HG02642 (cell line): ENCODE results near the gene GTF2F1.
"Not testable (repeated sequence)": the region's sequence is repeated elsewhere in the genome, so short reads cannot be mapped to it uniquely, and the experiment has no call there.

Experiments used
- ATAC-seq: cut with Tn5 transposase; IDR thresholded peaks from one replicate; pipeline ENCODE4 v1.9.1; 2021; ENCODE audit warnings: mild to moderate bottlenecking; ENCODE audit not compliant: unreplicated experiment, poor library complexity

GTF2F1 gene

GRCh38 chr19:6392221-6393073 lies 517 bp downstream of the GTF2F1 start:
- ATAC-seq, result no peak

GRCh38 chr19:6387372-6387771 lies 5.6 kb downstream of the GTF2F1 start:
- no peak for ATAC-seq

- ATAC-seq, result no peak
Measured at GRCh38 chr19:6384381-6384780, 8.6 kb downstream of the GTF2F1 start.

- no peak for ATAC-seq
Measured at GRCh38 chr19:6383188-6383587, 9.8 kb downstream of the GTF2F1 start.

- no peak for ATAC-seq
Measured at GRCh38 chr19:6381030-6381750, 11.8 kb downstream of the GTF2F1 start.

GRCh38 chr19:6379744-6380143 lies 13.2 kb downstream of the GTF2F1 start:
- no peak for ATAC-seq

GRCh38 chr19:6378486-6378885 lies 14.5 kb downstream of the GTF2F1 start:
- ATAC-seq, result no peak

- no peak for ATAC-seq
Measured at GRCh38 chr19:6378041-6378440, 14.9 kb downstream of the GTF2F1 start.

GRCh38 chr19:6376512-6377190 lies 16.3 kb downstream of the GTF2F1 start:
- ATAC-seq, result no peak

GRCh38 chr19:6375411-6376010 lies 17.5 kb downstream of the GTF2F1 start, which contains the start of gene PSPN:
Gene PSPN, minus strand, starts transcription at chr19:6375933. Its CDS starts 84 bp downstream, at chr19:6375849.
- no peak for ATAC-seq

- ATAC-seq, result no peak
Measured at GRCh38 chr19:6374711-6375410, 18.1 kb downstream of the GTF2F1 start.

GRCh38 chr19:6374161-6374709 lies 18.7 kb downstream of the GTF2F1 start:
- no peak for ATAC-seq

- no peak for ATAC-seq
Measured at GRCh38 chr19:6373813-6374108, 19.2 kb downstream of the GTF2F1 start.

- peak; percentile 55 for ATAC-seq
Measured at GRCh38 chr19:6373096-6373812, 19.7 kb downstream of the GTF2F1 start.

GRCh38 chr19:6372594-6373095 lies 20.3 kb downstream of the GTF2F1 start, which contains the start of gene ALKBH7:
Gene ALKBH7, plus strand, starts transcription at chr19:6372794. Its CDS starts 27 bp downstream, at chr19:6372821.
- ATAC-seq, result peak; percentile 80

GRCh38 chr19:6364353-6364752 lies 28.6 kb downstream of the GTF2F1 start:
- no peak for ATAC-seq

- ATAC-seq, result no peak
Measured at GRCh38 chr19:6362351-6362801, 30.6 kb downstream of the GTF2F1 start.

GRCh38 chr19:6362027-6362350 lies 31.0 kb downstream of the GTF2F1 start:
- ATAC-seq, result no peak

GRCh38 chr19:6360857-6361216 lies 32.1 kb downstream of the GTF2F1 start:
- not testable (repeated sequence) for ATAC-seq
